Astrocyte of the hippocampus (primary cell): ENCODE results near the gene HPS6.
"Not testable (repeated sequence)": the region's sequence is repeated elsewhere in the genome, so short reads cannot be mapped to it uniquely, and the experiment has no call there.

Experiments used
- DNase-seq: peaks from one replicate; pipeline ENCODE4 v3.0.0; 2011; ENCODE audit warnings: low read depth, low spot score

HPS6 gene

DNA sequence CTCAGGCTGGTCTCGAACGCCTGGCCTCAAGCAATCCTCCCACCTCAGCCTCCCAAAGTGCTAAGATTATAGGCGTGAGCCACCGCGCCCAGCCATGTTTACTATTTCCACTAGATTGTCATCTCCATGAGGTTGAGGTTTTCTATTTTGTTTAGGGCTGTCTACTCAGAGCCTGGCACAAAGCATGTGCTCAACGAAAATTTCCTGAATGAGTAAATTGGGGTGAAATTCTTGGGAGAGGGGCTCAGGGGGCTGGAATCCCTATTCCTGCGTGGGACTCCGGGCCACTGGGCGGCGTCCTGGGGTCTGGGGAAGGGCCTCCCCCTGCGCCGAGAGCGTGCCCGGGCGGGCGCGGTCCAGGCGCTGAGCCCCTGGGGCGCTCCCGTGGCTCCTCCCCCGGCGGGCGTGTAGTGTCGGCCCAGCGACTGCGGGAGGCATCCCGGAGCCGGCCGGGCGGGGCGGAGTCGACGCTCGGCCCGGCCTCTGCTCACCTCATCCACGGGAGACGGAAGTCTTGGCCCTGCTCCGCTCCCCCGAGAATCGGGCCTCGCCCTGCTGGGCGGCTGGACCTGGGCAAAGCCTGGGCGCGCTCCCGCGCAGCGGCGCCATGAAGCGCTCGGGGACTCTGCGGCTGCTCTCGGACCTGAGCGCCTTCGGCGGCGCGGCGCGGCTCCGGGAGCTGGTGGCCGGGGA, at the start of gene HPS6:
Gene HPS6, plus strand, starts transcription at position 482 of the 693 bp plus-strand sequence. Its CDS starts 126 bp downstream, at position 608.
- peak; percentile 96 for DNase-seq

DNA sequence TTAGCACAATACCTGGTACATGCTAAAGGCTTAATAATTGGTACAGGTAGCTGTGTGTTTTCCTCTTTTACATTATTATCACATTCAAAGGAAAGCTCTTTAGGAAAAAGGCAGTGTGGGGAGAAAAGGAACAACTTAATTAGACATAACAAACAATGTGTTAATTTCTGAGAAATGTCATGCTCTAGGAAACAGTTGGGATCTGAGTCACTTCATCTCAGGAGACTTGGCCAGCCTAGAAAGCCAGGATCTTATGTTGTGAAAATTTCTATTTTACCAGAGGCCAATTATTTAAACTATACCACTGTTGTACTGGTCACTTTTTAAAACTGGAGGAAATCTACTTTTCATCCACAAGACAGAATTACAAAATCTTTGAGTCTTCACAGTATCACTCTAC, 48.7 kb upstream of the HPS6 start:
- DNase-seq = no peak

DNA sequence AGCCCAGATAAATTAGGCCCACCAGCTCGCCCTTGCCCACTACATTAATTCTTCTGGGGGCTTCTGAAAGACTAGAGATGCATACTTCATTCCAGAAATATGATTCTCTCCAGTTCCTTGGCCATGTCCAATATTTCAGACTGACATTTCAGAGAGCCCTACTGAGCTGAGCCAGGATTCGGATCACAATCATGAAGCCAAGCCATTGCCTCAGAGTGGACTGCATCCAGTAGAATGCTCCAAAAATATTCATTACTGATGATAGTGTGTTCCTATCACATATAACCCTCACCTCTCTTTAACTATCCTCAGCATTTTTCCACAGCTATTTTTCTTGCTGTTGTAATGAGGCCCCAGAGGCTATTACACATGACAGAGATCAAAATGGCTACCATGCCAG, 47.9 kb upstream of the HPS6 start:
- no peak for DNase-seq

DNA sequence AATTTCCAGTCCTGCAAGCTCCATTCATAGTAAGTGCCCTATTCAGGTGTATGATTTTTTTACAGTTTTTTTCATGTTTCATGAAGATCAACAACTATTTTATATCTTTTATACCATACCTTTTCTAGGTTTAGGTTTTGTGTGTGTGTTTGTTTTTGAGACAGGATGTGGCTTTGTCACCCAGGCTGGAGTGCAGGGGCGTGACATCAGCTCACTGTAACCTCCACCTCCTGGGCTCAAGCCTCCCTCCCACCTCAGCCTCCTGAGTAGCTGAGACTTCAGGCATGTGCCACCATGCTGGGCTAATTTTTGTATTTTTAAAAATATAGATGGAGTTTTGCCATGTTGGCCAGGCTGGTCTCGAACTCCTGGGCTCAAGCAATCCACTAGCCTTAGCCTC, 44.2 kb upstream of the HPS6 start:
- DNase-seq = no peak

DNA sequence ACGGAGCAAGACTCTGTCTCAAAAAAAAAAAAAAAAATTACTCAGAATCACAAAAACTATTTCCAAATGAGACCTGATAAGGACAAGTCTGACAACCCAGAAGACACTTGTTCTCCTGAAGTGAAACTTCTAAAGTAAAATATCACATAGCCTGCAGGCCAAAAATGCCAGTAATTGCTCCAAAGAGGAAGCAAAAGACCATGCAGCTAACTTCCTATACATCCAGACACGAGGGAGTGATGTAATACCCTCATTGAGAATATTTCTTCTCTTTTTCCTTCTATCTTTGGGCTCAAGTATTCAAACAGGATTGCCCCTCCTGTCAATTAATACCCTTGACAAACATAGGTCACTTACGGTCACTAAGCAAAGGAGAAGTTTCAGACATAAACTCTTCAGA, 40.4 kb upstream of the HPS6 start:
- no peak for DNase-seq

DNA sequence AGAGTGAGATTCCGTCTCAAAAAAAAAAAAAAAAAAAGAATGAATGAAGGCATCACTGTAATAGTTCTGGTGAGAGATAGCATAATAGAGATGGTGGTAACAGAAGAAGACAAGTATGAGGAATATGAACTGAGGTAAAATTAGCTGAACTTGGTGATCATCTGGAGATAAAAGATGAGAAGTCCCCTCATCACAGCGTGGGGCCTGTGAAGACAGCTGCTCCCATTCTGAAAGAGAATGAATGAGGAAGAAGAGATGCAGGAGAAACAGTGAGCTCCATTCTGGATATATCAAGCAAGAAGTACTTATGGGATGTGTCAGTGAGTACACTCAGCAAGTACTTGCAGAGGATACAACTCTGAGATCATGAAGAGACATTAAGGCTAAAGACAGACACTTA, 37.9 kb upstream of the HPS6 start:
- DNase-seq = no peak

DNA sequence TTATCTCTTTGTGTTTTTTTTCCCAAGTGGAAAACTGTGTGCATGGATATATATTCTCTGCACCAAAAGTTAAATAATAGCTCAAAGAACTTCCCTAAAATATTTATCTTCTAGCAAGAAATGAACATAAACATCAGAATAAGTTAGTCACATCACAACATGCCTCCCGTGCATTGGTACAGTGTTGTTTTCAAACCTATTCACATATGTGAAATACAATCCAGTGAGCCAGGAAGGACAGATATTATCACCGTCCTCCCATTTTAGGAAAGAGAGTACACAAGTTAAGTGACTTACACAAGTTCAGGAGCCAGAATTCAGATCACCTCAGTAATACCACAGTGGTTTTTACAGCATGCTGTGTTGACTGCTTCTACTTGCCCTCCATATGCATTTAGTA, 31.4 kb upstream of the HPS6 start:
- DNase-seq = no peak

DNA sequence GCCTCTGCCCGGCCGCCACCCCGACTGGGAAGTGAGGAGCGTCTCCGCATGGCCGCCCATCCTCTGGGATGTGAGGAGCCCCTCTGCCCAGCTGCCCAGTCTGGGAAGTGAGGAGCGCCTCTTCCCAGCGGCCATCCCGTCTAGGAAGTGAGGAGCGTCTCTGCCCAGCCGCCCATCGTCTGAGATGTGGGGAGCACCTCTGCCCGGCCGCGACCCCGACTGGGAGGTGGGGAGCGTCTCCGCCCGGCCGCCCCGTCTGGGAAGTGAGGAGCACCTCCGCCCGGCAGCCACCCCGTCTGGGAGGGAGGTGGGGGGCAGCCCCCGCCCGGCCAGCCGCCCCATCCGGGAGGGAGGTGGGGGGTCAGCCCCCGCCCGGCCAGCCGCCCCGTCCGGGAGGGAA, 29.3 kb upstream of the HPS6 start:
- DNase-seq = not testable (repeated sequence)

DNA sequence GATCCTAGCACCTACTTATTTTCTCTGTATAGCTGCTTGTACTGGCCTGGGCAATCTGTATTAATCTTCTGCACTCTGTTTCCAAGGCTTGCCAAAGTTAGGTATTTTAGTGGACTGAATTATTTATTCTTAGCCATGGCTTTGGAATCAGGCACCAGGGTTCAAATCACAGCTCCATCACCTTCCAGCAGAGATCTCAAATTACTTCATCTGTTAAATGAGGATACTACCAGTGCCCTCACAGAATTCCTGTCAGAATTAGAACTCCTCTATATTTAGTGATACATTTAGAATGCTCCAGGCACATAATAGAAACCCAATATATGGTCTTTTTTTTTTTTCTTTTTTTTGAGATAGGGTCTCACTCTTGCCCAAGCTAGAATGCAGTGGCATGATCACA, 26.7 kb upstream of the HPS6 start:
- no peak for DNase-seq

DNA sequence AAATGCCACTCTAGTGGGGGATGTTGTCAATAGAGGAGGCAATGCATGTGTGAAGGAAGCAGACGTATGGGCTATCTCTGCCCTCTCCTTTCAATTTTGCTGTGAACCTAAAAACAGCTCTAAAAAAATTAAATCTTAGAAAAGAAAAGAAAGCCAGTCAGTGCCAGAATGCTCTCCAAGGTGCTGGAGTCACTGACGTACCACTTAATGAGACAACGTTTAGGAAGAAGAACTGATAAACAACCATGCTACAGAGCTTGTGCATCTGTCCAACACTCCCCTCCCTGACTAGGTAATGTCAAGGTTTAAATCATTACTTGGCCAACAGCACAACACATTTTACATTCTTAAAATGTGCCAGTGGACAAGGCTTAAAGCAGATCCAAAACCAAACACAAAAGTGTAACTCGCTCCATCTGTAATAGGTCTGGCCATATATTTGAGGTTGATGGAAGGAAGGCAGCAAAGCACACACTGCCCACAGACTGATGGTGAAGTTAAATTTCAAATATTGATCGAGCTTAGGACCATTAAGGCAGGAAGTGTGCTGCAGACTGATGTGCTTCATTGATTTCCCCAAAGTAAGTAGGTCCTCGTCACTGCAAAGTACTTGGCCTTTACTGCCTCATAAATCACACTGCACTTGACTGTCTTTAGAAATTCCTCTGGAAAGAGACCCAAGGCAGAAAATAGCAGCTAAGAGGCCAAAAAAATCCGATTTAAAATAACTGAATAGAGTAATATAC, 24.7 kb upstream of the HPS6 start:
- DNase-seq = peak; percentile 19

DNA sequence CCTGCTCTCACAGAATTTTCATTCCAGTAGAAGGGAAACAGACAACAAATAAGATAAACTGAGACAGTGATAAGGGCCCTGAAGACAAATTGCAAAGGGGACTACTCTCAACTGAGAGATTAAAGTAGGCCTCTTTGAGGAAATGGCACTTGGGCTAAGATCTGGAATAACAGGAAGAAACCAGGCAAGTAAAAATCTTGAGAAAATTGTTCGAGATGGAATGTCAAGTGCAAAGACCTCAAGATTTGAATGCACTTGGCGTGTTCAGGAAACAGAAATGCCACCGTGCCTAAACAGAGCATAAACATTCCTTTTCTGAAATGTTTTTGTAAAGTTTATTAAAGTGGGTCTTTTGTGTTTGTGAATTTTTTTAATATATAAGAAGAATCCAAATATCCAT, 19.9 kb upstream of the HPS6 start:
- DNase-seq = no peak

DNA sequence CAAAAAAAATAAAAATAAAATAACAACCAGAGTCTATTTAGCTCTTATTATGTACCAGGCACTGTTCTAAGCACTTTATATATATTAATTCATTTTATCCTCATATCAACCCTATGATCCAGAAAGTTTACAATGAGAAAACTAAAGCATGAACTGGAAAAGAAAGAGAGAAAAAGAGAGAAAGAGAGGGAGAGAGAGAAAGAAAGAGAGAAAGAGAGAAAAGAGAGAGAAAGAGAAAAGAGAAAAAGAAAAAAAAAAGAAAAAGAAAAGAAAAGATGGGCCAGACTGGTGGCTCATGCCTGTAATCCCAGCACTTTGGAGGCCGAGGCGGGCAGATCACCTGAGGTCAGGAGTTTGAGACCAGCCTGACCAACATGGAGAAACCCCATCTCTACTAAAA, 19.1 kb upstream of the HPS6 start:
- no peak for DNase-seq

DNA sequence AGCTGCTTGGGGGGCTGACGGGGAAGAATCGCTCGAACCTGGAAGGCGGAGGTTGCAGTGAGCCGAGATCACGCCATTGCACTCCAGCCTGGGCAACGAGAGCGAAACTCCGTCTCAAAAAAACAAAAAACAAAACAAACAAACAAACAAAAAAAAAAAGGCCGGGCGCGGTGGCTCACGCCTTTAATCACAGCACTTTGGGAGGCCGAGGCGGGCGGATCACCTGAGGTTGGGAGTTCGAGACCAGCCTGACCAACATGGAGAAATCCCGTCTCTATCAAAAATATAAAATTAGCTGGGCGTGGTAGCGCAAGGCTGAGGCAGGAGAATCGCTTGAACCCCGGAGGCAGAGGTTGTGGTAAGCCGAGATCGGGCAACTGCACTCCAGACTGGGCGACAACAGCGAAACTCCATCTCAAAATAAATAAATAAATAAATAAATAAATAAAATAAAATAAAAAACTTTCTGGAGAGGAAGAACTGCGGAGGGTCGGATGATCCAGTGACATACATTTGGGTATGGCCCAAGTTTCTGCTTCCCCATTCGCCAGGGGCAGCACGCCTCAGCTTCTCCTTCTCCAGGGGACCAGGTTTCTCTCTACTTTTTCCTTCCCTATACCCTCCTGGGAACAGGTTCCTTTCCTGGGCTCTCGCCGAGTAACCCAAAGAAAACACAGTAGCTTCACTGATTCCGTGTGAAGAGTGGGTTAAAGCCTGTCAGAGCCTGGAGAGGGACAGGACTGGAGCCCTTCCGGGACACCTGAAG, 10.1 kb upstream of the HPS6 start:
- not testable (repeated sequence) for DNase-seq

DNA sequence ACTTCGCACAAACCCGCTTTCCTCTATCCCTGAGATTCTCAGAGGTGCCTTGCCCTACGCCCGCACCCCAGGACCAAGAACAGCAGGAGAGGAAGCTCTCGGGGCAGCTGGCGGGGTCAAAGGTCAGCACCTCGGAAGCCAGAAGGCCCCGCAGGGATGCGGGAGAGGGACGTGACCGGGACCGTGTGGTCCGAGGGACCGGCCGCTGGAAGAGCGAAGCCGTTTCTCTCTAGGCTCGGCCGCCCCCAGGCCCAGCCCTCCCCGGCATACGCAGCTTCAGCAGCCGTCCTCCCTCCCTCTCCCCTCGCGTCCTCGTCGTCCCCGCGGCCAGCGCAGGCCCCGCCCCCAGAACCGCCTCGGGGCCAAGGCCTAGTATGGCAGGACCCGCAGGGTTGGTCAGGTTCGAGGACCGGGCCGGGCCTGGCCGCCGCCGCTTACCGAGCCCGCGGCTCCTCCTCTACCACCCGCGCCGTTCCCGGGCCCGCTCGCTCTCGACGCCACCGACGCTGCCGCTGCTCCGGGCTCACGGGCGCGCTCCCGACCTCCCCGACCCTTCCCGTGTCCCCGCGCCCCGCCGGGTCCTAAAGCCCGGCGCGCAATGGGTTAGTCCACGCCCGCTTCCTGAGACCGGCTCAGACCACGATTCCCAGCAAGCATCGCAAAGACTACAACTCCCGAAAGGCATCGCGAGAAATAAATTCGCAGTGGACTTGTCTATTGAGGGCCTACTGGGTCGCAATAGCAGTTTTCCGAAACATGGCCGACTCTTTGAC, 9.3 kb upstream of the HPS6 start, which contains the start of gene ARMH3:
Gene ARMH3, minus strand, starts transcription at position 527 of the 773 bp plus-strand sequence. CDS start 16,059 bp downstream, outside the sequence.
- peak; percentile 98 for DNase-seq

DNA sequence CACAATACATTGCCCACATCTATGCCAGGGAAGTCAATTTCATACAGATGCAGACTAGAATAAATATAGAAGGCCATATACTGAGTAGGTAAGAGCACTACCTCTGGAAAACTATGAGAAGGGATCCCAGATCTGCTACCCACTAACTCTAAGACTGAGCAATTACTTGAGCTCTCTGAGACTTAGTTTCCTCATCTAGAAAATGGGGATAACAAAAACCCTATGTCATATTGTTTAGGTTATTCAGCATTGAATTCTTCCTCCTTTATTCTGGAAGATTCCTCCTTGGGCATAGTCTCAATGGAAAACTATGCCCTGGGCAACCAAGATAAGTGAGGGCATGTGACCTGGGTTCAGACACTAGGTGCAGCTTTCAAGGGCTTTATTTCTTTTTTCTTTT, 5.2 kb upstream of the HPS6 start:
- no peak for DNase-seq

DNA sequence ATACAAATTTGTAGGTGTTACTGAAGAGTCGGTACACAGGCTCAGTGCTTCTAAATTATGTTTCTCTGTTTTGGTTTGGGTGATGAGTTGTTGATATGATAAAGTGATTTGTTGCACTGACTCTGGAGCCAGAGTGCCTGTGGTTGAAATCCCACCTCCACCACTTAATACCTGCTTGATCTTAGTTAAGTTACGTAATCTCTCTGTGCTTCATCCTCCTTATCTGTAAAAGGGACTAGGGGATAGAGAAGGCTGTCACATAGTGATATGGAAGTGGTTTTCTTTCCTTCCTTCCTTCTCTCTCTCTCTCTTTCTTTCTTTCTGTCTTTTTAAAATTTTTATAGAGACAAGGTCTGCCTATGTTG, 664 bp upstream of the HPS6 start:
- DNase-seq = no peak

DNA sequence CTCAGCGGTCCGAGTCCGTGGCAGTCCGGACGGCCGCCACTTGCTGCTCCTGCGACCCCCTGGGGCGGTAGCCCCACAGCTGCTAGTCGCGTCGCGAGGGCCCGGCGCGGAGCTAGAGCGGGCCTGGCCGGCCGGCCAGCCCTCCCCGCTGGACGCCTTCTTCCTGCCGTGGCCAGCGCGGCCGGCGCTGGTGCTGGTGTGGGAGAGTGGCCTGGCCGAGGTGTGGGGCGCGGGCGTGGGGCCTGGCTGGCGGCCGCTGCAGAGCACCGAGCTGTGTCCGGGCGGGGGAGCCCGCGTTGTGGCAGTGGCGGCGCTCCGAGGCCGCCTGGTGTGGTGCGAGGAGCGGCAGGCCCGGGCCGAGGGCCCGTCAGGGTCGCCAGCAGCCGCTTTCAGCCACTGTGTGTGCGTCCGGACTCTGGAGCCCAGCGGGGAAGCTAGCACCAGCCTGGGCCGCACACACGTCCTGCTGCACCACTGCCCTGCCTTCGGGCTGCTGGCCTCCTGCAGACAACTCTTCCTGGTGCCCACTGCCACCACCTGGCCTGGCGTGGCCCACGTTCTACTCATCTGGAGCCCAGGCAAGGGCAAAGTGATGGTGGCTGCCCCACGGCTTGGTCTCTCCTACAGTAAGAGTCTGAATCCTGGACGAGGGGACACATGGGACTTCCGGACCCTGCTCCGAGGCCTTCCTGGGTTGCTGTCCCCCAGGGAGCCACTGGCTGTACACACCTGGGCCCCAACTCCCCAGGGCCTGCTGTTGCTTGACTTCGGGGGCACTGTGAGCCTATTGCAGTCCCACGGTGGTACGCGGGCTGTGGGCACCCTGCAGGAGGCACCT, 631 bp downstream of the HPS6 start:
- peak; percentile 72 for DNase-seq

DNA sequence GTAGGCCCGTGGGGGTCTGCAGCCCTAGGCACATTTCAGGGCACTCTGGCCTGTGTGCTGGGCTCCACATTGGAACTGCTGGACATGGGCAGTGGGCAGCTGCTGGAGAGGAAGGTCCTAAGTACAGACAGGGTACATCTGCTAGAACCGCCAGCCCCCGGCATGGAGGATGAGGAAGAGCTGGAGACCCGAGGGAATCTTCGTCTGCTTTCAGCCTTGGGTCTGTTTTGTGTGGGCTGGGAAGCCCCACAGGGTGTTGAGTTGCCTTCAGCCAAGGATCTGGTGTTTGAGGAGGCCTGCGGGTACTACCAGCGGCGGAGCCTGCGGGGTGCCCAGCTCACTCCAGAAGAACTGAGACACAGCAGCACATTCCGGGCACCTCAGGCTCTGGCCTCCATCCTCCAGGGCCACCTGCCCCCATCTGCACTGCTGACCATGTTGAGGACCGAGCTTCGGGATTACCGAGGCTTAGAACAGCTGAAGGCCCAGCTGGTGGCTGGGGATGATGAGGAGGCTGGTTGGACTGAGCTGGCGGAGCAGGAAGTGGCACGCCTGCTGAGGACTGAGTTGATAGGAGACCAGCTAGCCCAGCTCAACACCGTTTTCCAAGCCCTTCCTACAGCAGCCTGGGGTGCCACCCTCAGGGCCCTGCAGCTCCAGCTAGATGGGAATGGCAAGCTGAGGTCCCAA, 1.4 kb downstream of the HPS6 start:
- DNase-seq = no peak

DNA sequence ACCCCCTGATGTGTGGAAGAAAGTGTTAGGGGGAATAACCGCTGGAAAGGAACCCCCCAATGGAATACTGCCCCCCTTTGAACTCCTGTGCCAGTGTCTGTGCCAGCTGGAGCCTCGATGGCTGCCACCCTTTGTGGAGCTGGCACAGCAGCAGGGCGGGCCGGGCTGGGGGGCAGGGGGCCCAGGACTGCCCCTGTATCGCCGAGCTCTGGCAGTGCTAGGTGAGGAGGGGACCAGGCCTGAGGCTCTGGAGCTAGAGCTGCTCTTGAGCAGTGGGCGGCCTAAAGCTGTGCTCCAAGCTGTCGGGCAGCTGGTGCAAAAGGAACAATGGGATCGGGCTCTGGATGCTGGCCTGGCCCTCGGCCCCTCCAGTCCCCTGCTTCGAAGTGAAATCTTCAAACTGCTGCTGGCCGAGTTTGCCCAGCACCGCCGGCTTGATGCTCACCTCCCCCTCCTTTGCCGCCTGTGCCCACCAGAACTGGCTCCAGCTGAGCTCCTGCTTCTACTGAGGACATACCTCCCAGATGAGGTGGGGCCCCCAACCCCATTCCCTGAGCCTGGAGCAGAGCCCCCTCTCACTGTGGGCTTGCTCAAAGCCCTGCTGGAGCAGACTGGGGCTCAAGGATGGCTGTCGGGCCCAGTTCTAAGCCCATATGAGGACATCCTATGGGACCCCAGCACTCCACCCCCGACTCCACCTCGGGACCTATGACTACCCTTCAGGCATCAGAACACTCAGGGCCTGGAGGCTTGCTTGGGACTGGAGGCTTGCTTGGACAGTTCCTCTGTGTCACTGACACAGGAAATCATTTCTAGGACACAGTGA, 2.2 kb downstream of the HPS6 start:
- DNase-seq = no peak
